ENCODE data around the gene CHD1. TPM values are rescaled to one million over a fixed set of nuclear protein-coding genes. Genes with fewer than 3 reads are reported as not detected.

The CHD1 gene
- total RNA-seq, 1 donor from 2014 or later: 24.6 TPM

DNA sequence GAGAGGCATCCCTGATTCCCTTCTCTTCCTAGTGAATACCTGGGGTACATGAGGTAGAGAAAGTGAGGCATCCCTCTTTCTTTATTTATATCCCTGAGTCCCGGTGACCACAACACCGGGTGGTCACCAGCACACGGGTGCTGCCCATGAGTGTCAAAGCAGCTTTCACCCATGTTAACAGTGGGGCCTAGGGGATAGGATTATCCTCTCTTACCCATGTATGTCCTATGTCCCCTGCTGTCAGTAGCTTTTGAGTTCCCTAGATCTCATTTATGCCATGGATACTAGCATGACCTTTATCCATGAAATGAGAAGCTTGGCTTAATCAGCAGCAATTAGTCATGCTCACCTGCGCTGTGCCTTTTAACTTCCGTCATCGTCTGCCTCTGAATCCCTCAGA, 83.9 kb downstream of the CHD1 start:
- Mint-ChIP-seq H3K9me3 (ENCODE audit: low read depth) (peaks cover 9% of the 10 kb centered on the region), H3K27ac (ENCODE audit: unreplicated experiment) (no peak overlapping the region), H3K4me3 (ENCODE audit: unreplicated experiment) (no peak overlapping the region), H3K4me1 (ENCODE audit: low read depth) (peaks cover 10% of the 10 kb centered on the region), H3K27me3 (ENCODE audit: low read depth) (no peaks in the 10 kb centered on the region), H3K36me3 (ENCODE audit: low read depth) (no peaks in the 10 kb centered on the region)
- TF ChIP-seq, protein P1, sequence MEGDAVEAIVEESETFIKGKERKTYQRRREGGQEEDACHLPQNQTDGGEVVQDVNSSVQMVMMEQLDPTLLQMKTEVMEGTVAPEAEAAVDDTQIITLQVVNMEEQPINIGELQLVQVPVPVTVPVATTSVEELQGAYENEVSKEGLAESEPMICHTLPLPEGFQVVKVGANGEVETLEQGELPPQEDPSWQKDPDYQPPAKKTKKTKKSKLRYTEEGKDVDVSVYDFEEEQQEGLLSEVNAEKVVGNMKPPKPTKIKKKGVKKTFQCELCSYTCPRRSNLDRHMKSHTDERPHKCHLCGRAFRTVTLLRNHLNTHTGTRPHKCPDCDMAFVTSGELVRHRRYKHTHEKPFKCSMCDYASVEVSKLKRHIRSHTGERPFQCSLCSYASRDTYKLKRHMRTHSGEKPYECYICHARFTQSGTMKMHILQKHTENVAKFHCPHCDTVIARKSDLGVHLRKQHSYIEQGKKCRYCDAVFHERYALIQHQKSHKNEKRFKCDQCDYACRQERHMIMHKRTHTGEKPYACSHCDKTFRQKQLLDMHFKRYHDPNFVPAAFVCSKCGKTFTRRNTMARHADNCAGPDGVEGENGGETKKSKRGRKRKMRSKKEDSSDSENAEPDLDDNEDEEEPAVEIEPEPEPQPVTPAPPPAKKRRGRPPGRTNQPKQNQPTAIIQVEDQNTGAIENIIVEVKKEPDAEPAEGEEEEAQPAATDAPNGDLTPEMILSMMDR (IDR thresholded peaks at IDR 0.05): no peak
- no peak for DNase-seq (ENCODE audit: low spot score)

DNA sequence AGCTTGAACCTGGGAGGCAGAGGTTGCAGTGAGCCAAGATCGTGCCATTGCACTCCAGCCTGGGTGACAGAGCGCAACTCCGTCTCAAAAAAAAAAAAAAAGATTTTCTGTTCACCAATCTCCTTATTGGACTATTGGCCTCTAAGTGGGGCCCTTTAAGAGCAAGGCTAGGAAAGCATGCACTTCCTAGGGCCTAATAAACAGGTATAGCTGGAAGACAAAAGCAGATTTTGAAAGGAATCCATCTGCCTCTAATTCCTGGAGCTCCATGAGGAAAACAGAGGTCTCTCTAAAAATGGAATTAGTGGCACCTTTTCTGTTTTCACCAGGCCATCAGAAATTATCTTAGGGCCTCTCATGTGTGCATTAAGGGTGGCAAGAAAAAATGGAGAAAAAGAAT, 85.3 kb downstream of the CHD1 start:
- H3K36me3 Mint-ChIP-seq (ENCODE audit: low read depth): no peaks in the 10 kb centered on the region
- TF ChIP-seq, protein P1 (IDR thresholded peaks at IDR 0.05): no peak
- H3K27ac Mint-ChIP-seq (ENCODE audit: unreplicated experiment): no peak overlapping the region
- peaks cover 9% of the 10 kb centered on the region for H3K9me3 Mint-ChIP-seq (ENCODE audit: low read depth)
- no peak for DNase-seq (ENCODE audit: low spot score)
- H3K4me3 Mint-ChIP-seq (ENCODE audit: unreplicated experiment): no peak overlapping the region
- peaks cover 10% of the 10 kb centered on the region for H3K4me1 Mint-ChIP-seq (ENCODE audit: low read depth)
- no peaks in the 10 kb centered on the region for H3K27me3 Mint-ChIP-seq (ENCODE audit: low read depth)

DNA sequence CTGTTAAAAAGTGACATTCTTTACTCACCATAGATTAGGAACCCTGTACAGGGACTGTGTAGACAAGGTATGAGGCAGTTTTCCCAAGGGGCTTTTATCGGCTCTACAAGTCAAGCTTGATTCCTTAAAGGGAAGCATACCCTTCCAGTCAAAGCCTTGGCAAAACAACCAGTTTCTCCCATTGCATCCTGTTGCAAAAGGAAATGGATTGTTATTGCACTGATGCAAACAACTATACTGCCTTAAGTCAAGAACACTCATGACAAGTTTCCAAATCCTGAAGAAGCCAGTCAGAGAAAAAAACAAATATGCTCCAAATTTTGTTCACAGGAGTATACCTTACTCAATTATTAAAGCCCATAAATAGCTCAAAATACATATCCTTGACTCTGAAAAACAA, 87.9 kb downstream of the CHD1 start:
- no peaks in the 10 kb centered on the region for H3K36me3 Mint-ChIP-seq (ENCODE audit: low read depth)
- DNase-seq (ENCODE audit: low spot score): no peak
- no peaks in the 10 kb centered on the region for H3K27me3 Mint-ChIP-seq (ENCODE audit: low read depth)
- TF ChIP-seq, protein P1 (IDR thresholded peaks at IDR 0.05): no peak
- peaks cover under 1% of the 10 kb centered on the region for H3K4me1 Mint-ChIP-seq (ENCODE audit: low read depth)
- no peak overlapping the region for H3K4me3 Mint-ChIP-seq (ENCODE audit: unreplicated experiment)
- H3K27ac Mint-ChIP-seq (ENCODE audit: unreplicated experiment): no peak overlapping the region
- peaks cover 9% of the 10 kb centered on the region for H3K9me3 Mint-ChIP-seq (ENCODE audit: low read depth)

DNA sequence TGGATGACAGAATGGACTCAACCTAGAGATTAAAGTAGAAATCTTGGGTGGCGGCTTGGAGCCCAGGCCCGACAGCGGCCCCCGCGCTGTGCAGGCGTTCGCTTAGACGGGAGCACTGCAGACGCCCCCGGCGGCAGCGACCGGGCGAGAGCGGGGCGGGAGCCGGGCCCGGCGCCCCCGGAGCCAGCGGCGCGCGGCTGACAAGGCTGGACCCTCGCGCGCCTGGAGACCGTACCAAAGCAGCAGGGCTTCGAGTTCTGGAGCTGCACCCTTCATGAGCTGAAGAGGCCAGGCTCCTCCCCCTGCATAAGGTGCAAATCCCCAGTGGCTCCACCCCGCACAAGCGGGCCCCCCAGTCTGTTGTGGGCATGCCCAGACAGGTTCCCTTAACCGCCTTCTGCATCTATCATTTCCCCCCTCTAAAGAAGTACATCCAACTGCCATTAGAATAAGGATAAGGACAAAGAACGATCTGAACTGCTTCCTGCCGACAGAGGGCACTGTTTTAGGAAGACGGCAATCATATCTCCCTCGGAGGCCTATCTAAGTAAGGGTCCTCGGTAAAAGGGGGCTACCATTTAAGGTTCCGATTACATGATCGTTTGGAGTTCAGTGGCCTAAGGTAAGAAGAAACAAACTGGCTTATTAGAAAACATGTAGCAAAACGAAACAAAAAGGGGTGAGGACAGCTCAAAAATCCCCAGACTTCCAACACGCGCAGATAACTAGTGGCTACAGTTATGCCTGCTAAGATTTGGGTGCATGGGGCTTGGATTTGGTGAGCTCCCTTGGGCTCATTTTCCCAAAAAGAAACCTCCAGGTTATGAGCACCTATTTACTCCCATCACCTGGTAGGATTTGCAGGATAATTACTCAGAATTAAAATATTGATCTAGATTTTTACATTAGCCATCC, 89.1 kb downstream of the CHD1 start:
- H3K36me3 Mint-ChIP-seq (ENCODE audit: low read depth): no peaks in the 10 kb centered on the region
- no peak overlapping the region for H3K4me3 Mint-ChIP-seq (ENCODE audit: unreplicated experiment)
- no peak overlapping the region for H3K27ac Mint-ChIP-seq (ENCODE audit: unreplicated experiment)
- TF ChIP-seq, protein P1 (IDR thresholded peaks at IDR 0.05): no peak
- H3K9me3 Mint-ChIP-seq (ENCODE audit: low read depth): peaks cover 3% of the 10 kb centered on the region
- H3K27me3 Mint-ChIP-seq (ENCODE audit: low read depth): no peaks in the 10 kb centered on the region
- no peaks in the 10 kb centered on the region for H3K4me1 Mint-ChIP-seq (ENCODE audit: low read depth)
- no peak for DNase-seq (ENCODE audit: low spot score)

DNA sequence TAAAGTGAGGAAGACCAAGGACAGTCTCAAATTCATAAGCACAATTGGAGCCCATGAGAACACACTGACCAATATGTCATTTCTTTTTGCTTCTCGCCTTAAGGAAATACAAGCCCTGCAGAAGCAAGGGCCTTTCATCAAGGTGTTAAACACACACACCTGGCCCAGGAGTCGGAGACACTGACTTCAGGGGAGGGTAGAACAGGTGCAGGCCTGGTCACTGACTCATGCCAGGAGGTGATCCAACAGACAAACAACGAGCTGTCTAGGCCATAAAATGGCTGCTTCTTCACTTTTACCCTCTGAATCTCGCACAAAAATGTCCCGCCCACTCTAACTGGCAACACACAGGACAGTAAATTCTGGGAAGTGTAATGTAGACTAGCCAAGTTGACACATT, 92.6 kb downstream of the CHD1 start:
- no peaks in the 10 kb centered on the region for H3K4me1 Mint-ChIP-seq (ENCODE audit: low read depth)
- H3K27me3 Mint-ChIP-seq (ENCODE audit: low read depth): no peaks in the 10 kb centered on the region
- DNase-seq (ENCODE audit: low spot score): no peak
- H3K9me3 Mint-ChIP-seq (ENCODE audit: low read depth): no peaks in the 10 kb centered on the region
- no peak overlapping the region for H3K27ac Mint-ChIP-seq (ENCODE audit: unreplicated experiment)
- TF ChIP-seq, protein P1 (IDR thresholded peaks at IDR 0.05): no peak
- H3K36me3 Mint-ChIP-seq (ENCODE audit: low read depth): no peaks in the 10 kb centered on the region
- H3K4me3 Mint-ChIP-seq (ENCODE audit: unreplicated experiment): no peak overlapping the region
